ENCODE measurements around the gene UGT1A6. TPM values are rescaled to one million over a fixed set of nuclear protein-coding genes. Genes with fewer than 3 reads are reported as not detected.

Gene UGT1A6
- total RNA-seq, 2 donors from 2014 or later, result not detected

DNA sequence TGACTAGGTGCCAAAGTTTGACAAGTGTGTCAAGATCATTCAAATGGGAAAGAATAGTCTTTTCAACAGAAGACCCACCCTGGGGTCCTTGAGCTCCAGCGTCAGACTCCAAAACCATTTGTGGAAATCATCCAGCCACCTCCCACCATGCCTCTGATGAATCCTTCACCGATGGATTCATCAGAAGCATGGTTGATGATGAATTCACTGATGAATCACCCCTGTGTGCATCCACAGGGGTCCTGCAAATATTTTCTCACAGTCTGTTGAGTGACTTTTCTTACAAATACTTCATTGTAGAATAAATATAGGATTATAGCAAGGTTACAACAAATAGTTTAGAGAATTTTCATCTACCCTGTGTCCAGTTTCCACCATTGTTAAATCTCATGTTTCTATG, 16.6 kb upstream of the UGT1A6 start:
- Mint-ChIP-seq H3K4me1 (no peaks in the 10 kb centered on the region), H3K36me3 (ENCODE audit: low read depth) (no peaks in the 10 kb centered on the region), H3K9me3 (no peaks in the 10 kb centered on the region), H3K4me3 (no peak overlapping the region), H3K27me3 (ENCODE audit: insufficient read depth) (peaks cover 12% of the 10 kb centered on the region), H3K27ac (no peak overlapping the region)
- 80 to 84% methylated on average over 1 to 2 of the region's 2 CpGs for WGBS, 2 experiments (ENCODE audit: insufficient coverage in 1 of 2, insufficient read length in 1 of 2)
- Histone ChIP-seq H3K27me3 (ENCODE audit: control insufficient read depth, insufficient read depth, low read length, poor library complexity, severe bottlenecking) (peaks cover 9% of the 10 kb centered on the region), H3K9ac (ENCODE audit: extremely low read depth, low read length, poor library complexity, severe bottlenecking) (no peak overlapping the region), H3K9me3 (ENCODE audit: control insufficient read depth, low read length) (no peaks in the 10 kb centered on the region), H3K27ac (ENCODE audit: low read depth, low read length) (no peak overlapping the region), H3K4me1 (ENCODE audit: control insufficient read depth, insufficient read depth, low read length) (no peaks in the 10 kb centered on the region), H3K4me3 (ENCODE audit: low read length) (no peak overlapping the region), H3K36me3 (ENCODE audit: control insufficient read depth, insufficient read depth, low read length) (no peaks in the 10 kb centered on the region)
- no peak for TF ChIP-seq CTCF (conservative IDR thresholded peaks at IDR 0.05)
- DNase-seq, result no peak

- no peak overlapping the region for H3K27ac ChIP-seq (ENCODE audit: low read depth, low read length)
- no peaks in the 10 kb centered on the region for H3K9me3 ChIP-seq (ENCODE audit: control insufficient read depth, low read length)
- 88 to 91% methylated on average over 2 to 4 of the region's 4 CpGs for WGBS, 2 experiments (ENCODE audit: insufficient coverage in 1 of 2, insufficient read length in 1 of 2)
- no peak overlapping the region for H3K4me3 ChIP-seq (ENCODE audit: low read length)
- H3K36me3 Mint-ChIP-seq (ENCODE audit: low read depth), result no peaks in the 10 kb centered on the region
- H3K9ac ChIP-seq (ENCODE audit: extremely low read depth, low read length, poor library complexity, severe bottlenecking), result no peak overlapping the region
- no peaks in the 10 kb centered on the region for H3K4me1 ChIP-seq (ENCODE audit: control insufficient read depth, insufficient read depth, low read length)
- DNase-seq, result no peak
- H3K27ac Mint-ChIP-seq, result no peak overlapping the region
- H3K4me3 Mint-ChIP-seq, result no peak overlapping the region
- no peaks in the 10 kb centered on the region for H3K36me3 ChIP-seq (ENCODE audit: control insufficient read depth, insufficient read depth, low read length)
- H3K9me3 Mint-ChIP-seq, result no peaks in the 10 kb centered on the region
- no peaks in the 10 kb centered on the region for H3K4me1 Mint-ChIP-seq
- H3K27me3 ChIP-seq (ENCODE audit: control insufficient read depth, insufficient read depth, low read length, poor library complexity, severe bottlenecking), result peaks cover 9% of the 10 kb centered on the region
- no peak for TF ChIP-seq CTCF (conservative IDR thresholded peaks at IDR 0.05)
- H3K27me3 Mint-ChIP-seq (ENCODE audit: insufficient read depth), result peaks cover 7% of the 10 kb centered on the region
Measured at GRCh38 chr2:233679196-233679595, 13.5 kb upstream of the UGT1A6 start.

DNA sequence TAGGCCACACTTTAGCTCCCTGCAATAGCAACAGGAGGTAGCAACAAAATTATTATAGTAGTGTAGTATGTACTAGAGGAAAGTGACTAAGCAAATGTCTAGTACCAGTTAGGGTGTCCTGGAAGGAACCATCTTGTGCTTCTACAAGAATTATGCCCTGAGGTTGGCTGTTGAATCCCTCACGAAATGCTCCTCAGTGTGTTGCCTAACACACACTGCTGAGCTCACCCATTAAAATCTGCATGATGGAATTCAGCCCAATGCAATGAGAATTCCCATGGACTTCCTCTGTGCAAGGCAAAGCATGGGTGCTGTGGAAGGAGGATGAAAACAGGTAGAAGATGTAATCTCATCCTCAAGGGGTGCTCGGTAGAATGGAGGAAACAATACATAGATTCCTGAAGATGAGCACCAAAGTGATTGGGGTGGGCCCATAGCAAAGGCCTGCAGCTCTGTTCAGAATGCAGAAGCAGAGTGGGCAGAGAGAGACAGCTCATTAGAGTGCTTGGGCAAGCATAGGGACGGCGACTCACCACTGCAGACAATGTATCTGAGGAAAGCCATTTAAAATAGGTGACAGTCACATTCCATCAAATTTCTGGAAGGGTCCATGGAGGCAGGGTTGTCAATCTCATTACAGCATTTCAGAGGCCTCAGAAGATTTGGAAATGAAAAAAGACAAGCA, 12.2 kb upstream of the UGT1A6 start:
- H3K9ac ChIP-seq (ENCODE audit: extremely low read depth, low read length, poor library complexity, severe bottlenecking), result no peak overlapping the region
- H3K9me3 ChIP-seq (ENCODE audit: control insufficient read depth, low read length), result no peaks in the 10 kb centered on the region
- TF ChIP-seq CTCF (conservative IDR thresholded peaks at IDR 0.05), result no peak
- H3K9me3 Mint-ChIP-seq, result no peaks in the 10 kb centered on the region
- DNase-seq, result no peak
- no peak overlapping the region for H3K27ac Mint-ChIP-seq
- H3K27me3 ChIP-seq (ENCODE audit: control insufficient read depth, insufficient read depth, low read length, poor library complexity, severe bottlenecking), result peaks cover 9% of the 10 kb centered on the region
- no peaks in the 10 kb centered on the region for H3K4me1 ChIP-seq (ENCODE audit: control insufficient read depth, insufficient read depth, low read length)
- no peak overlapping the region for H3K27ac ChIP-seq (ENCODE audit: low read depth, low read length)
- H3K4me3 ChIP-seq (ENCODE audit: low read length), result no peak overlapping the region
- peaks cover 7% of the 10 kb centered on the region for H3K27me3 Mint-ChIP-seq (ENCODE audit: insufficient read depth)
- WGBS, 2 experiments (ENCODE audit: insufficient coverage in 1 of 2, insufficient read length in 1 of 2), result 85 to 88% methylated on average over 3 to 4 of the region's 4 CpGs
- H3K4me3 Mint-ChIP-seq, result no peak overlapping the region
- no peaks in the 10 kb centered on the region for H3K36me3 ChIP-seq (ENCODE audit: control insufficient read depth, insufficient read depth, low read length)
- H3K36me3 Mint-ChIP-seq (ENCODE audit: low read depth), result no peaks in the 10 kb centered on the region
- H3K4me1 Mint-ChIP-seq, result no peaks in the 10 kb centered on the region
